GM21576 (cell line): ENCODE data around the gene RAC3.

ENCODE experiments used
- ATAC-seq: cut with Tn5 transposase; IDR thresholded peaks from one replicate; pipeline ENCODE4 v1.9.1; 2021; ENCODE audit warnings: mild to moderate bottlenecking, moderate library complexity; ENCODE audit not compliant: unreplicated experiment

Gene RAC3

DNA sequence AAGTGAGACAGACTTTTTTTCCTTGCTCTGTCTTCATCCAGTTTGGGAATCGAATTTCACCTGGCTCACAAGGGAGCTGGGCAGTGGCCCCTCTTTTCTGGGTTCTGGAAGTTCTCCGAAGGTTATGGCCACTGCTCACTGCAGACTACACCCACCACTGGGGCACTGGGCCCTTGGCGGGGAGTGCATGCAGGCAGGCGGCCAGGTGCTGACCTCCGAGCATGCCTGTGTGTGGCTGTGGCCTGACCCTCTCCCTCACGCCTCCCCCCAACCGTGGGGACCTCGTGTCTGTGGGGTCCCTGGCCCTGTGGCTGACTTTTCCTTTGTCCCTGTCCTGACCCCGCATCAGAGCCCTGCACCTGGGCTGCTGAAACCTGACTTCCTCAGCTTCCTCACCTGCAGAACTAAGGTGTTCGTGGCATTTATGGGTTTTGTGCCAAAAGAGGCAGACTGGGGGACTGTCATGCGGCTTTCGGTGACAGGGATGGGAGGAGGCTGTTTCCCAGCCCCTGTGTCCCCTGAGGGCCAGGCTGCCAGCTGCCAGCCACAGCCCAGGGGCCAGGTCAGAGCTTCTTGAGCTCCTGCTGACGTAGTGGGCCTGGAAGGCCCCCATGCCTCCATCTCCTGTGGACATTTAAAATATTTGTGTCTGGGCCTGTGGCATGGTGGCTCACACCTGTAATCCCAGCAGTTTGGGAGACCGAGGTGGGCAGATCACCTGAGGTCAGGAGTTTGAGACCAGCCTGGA lies 32.6 kb upstream of the RAC3 start:
- ATAC-seq: no peak

- ATAC-seq: no peak
Observed at GRCh38 chr17:81999587-81999975, 31.9 kb upstream of the RAC3 start.

GRCh38 chr17:81999976-82000802 lies 31.3 kb upstream of the RAC3 start:
- no peak for ATAC-seq

GRCh38 chr17:82000803-82001570 lies 30.5 kb upstream of the RAC3 start:
- no peak for ATAC-seq

DNA sequence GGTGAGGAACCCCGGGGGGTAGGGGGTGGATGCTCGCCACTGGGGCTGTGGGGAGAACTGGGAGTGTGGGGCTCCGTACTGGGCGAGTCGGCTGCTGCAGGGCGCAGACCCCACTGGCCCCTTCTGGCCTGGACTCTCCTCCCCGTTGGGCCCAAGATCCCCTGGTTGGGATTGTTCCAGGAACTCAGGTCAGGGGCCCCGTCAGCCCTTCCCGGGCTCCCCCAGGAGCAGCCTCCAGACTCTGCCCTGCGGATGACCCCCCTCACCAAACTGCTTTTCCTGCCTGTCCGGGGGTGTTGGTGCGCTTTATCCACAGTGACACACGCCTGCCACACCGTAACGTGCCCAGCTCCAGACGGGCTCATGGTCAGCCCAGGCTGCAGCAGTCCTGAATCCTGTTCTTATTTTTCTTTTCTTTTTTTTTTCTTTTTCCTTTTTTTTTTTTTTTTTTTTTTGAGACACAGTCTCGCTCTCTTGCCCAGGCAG lies 29.9 kb upstream of the RAC3 start:
- no peak for ATAC-seq

- ATAC-seq: no peak
Observed at GRCh38 chr17:82003411-82004381, 27.8 kb upstream of the RAC3 start.

DNA sequence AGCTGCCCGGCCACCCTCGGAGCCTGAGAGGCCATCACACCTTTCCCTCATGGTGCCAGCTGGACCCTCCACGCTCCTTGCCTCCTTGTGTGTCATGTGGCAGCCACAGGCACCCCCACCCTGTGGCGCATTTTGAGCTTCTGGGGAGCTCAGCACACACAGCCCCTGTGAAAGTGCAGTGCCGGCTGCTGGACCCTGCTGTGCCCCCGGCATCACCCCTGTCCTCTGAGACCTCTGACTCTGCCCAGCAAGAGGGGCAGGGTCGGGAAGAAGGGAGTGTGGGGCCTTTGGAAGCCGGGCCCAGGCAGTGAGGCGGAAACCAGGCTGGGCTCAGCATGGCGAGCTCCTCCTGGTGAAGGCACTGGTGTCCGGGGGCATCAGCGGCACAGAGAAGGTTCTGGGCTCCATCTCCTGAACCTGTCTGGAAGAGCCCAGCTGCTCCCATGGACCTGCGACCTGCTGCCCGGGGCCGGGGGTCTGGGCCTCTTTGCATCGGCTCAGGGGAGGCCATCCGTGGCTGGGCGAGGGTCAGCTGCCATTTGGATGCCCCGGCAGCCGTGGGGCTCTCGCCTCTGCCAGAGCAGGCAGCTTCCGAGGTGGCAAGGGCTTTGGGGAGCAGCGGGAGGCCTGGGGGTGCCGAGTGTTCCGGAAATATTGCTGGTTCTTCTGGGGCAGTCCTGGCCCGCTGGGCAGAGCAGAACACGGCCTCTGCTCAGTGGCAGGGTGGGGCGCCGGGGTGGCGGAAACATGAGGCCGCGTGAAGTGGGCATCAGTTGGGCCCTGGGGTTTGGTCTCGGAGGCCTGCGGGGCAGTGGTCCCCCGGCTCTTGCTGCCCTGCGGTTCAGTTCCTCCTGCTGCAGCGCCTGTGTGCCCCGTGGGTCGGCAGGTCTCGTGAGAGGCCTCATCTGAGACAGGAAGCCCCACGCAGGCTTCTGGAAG lies 26.7 kb upstream of the RAC3 start:
- ATAC-seq: no peak

DNA sequence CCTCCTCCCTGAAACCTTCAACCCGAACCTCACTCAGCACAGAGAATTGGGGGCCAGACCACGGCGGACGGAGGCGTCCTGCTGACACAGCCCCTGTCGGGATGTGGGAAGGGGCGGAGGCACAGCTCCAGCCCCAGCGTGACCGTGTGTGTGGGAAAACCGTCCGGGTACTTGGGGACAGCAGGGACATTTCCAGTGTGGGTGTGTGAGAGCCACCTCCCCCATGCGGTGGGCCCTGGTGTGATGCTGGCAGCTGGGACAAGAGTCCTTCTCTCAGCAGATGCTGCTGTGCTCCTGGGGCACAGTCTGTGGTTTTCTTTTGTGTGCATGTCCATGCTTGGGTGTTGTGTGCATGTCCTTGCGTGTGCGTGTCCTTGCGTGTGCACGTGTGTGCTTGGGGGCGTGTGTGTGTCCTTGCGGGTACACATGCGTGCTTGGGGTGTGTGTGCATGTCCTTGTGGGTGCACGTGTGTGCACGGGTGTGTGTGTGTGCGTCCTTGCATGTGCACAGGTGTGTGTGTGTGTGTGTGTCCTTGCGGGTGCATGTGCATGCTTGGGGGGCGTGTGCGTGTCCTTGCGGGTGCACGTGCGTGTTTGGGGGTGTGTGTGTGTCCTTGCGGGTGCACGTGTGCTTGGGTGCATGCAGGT lies 25.7 kb upstream of the RAC3 start:
- ATAC-seq: no peak

DNA sequence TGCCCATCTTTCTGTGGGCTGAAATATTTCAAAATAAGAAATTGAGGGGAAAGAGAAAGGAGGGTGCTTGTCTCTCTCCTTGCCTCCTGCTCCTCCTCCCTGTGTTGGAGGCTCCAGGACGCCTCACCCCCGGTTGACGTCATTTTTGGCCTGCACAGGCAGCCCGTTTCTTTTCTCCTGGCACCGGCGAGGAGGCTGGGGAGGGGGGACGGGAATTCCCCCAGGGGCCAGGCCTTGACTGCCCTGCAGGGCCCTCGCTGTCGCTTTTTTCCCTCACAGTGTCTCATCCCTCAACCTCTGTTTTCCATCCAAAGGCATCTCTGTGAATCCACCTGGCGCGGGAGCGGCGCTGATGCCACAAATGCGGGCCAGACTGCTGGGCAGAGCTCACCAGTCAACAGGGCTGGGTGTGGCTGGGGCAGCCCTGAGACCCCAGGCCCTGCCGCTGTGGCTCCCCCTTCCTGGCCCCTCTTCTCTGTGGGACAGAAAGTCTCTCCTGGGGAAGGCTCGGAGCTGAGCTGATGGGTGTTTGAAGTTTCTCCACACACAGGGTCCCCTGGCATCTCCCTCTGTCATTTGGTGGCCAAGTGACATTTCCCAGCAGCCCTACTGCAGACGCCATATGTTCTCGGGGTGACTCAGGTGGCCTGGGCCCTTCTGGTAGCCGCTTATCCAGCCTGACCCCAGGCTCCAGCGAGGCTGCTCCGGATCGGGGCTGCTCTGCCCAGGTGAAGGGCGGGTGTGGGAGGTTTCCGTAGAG lies 24.8 kb upstream of the RAC3 start:
- ATAC-seq: no peak

- ATAC-seq: no peak
Observed at GRCh38 chr17:82007228-82007494, 24.3 kb upstream of the RAC3 start.

DNA sequence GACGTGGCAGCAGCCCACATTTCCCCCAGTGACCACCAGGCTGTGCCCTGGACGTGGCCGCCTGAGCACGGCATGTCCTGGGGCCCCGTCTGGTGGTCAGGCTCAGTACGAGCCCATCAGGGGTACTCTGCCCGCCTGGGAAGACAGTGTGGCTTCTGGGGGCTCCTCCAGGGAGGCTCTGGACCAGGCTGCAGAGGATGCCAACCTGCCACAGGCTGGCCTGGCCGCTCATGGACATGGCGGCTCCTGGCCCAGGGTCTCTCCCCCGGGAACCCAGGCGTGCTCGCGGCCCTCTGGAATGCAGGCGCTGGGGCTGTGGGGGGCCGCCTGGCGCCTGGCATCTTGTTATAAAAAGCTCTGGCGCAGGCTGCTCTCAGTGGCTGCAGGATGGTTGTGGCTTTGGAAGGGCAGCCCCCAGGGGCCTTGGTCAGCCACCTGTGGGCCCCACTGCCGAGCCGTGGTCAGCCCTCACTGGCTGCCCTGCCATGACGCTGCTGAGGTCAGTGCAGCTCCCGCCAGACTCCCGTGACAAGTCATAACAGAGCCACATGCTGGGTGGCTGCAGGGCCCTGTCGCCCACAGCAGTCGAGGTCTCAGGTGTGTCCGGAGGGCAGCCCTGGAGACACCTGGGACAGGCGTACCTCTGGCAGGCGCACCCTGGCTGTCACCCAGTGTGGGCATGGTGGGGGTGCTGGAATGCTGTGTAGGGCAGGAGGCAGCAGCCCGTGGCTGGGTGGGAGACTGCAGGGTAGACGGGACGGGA lies 23.8 kb upstream of the RAC3 start:
- ATAC-seq: no peak

- no peak for ATAC-seq
Observed at GRCh38 chr17:82008258-82008940, 23.1 kb upstream of the RAC3 start.

- ATAC-seq: no peak
Observed at GRCh38 chr17:82008941-82009405, 22.5 kb upstream of the RAC3 start.

DNA sequence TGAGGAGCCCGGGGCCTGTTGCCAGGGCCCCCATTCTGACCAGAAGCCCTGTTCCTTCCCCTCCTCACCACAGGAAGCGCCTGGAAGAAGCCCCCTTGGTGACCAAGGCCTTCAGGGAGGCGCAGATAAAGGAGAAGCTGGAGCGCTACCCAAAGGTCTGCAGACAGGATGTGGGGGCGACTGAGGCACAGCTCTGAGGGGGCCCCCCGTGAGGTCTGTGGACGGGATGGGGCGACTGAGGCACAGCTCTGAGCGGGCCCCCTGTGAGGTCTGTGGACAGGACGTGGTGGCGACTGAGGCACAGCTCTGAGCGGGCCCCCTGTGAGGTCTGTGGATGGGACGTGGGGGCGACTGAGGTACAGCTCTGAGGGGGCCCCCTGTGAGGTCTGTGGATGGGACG lies 22.1 kb upstream of the RAC3 start:
- no peak for ATAC-seq

DNA sequence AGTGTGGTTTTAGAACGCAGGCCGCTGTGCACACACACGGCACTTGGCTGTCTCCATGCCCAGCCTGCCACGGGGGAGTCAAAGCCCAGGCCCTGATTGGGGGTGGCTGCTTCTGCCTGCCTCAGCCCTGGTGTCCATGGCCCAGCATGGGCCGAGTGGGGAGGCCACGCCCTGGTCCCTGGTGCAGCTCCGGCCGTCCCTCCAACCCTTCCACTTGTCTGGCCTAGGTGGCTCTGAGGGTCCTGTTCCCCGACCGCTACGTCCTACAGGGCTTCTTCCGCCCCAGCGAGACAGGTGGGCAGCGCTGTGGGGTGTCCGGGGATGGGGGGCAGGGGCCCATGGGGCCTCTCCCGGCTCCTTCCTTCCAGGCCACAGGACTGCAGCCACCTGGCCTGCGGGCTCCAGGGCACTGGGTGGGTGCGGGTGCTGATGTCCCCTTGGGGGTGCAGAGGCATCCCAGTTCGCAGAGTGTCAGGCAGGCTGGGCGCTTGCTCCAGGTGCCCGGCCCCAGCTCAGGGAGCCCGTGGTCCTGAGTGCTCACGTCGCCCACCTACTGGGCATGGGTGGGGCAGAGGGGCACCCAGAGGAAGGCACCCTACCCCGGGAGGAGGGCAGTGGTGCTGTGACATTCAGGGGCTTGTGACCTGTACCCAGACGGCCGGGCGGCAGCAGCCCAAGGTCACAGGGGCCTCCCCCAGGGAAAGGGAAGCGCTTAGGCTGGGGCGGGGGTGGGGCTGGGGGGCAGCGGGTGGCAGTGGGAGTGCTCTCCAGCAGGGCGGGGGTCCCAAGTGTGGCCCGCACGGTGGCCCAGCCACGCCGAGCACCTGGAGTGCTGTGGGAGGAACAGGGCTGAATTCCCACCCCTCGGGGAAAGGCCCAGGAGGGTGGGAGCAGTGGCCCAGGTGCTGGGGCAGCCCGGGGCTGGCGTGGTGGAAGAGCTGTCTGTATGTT lies 20.6 kb upstream of the RAC3 start:
- no peak for ATAC-seq
